ENCODE results near the gene PDLIM5.

DNA sequence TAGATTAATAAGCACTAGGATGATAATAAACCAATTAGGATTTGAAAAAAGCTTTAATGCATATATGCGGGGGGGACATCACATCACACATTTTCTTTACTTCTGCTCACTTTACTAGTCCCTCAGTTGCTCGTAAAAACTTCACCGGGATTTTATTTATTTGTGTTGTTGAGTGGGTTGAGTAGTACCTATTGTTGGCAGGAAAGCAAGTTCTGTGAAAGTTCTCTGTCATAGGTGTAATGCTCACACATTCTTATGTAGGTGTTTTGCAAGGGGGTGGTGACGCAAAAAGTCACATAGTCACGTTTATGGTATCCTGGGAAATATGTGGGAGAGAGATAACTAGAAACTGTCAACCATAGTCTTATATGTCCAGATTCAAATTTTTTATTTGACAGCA, 65.3 kb downstream of the PDLIM5 start:
- TF ChIP-seq CTCF (conservative IDR thresholded peaks at IDR 0.05 in 1 of 2, IDR thresholded peaks at IDR 0.05 in 1 of 2; ENCODE audit: extremely low read depth in 1 of 2, insufficient read depth in 1 of 2, low read depth in 1 of 2, low read length in 2 of 2) (no peak), EZH2 (IDR thresholded peaks at IDR 0.05; ENCODE audit: borderline replicate concordance, low read length) (no peak)

Measured in mammary epithelial cell (primary cell).